Activated CD8-positive, alpha-beta memory T cell treated with anti-CD3 and anti-CD28 coated beads, Interleukin-2, amount 50 U/mL, for 48 hours (primary cell): Measurements from ENCODE around the gene STOML1.

Experiments
- DNase-seq: peaks from one replicate; pipeline ENCODE4 v3.0.0-alpha.2; 2020

The STOML1 gene

DNA sequence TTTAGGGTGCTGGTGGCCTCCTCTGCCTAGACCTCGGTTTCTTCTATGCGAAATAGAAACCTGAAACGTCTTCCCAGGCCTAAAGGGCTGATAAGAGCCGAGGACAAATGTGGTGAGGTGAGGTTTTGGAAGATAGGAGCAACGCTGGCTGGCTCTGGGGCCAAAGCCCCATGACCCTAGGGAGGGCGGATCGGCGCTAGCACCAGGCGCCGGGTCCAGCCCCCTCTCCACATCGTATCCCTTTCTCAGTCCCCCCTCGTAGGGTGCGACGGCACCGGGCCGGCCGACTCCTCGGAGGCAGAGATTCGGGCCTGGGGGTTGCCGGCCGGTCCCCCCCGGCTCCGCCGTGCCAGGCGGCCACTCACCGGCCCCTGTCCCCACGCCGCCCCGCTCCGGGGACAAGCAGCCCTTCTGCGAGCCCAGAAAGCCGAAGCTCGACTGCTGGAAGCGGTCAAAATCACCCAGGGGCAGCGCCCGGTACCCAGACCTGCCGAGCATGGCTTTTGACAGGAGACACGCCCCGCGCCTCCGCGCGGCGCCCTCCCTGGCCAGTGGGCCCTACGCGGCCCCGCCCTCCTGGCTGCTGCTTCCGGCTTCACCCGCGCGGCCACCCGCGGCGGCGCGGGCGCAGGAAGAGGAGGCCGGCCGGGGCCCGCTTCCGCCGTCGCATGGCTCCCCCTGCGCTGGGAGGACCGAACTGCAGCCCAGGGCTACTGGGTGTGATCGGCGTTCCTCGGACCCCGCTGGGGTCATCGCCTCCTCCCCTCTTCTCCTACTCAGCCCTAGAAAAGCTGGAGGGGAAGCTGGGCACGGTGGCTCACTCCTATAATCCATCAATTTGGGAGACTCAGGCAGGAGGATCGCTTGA lies at the start of gene STOML1:
TSS of gene STOML1 (minus strand) at position 570 of the 868 bp plus-strand sequence. CDS start at position 498, 72 bp downstream.
- peak; percentile 100 for DNase-seq

DNA sequence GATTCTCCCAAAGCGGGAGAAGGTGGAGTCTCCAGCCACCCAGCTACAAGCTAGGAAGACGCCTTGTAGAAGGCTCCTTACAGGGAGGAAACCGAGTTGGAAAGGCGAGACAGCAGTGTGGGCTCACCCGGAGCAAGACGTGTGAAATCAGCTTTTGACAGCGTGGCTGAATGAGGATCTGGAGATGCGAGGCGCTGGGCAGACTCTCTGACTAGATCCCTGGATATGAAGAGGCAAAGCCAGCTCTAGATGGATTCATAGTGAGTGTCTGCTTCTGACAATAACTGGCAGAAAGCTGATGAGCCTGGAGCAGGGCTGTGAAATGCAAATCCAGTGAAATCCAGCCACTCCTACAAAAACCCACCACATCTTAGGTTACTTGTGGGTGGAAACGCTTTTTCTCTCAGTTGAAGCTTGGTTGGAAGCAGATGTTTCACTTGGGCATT lies 49.2 kb upstream of the STOML1 start:
- DNase-seq, result no peak

DNA sequence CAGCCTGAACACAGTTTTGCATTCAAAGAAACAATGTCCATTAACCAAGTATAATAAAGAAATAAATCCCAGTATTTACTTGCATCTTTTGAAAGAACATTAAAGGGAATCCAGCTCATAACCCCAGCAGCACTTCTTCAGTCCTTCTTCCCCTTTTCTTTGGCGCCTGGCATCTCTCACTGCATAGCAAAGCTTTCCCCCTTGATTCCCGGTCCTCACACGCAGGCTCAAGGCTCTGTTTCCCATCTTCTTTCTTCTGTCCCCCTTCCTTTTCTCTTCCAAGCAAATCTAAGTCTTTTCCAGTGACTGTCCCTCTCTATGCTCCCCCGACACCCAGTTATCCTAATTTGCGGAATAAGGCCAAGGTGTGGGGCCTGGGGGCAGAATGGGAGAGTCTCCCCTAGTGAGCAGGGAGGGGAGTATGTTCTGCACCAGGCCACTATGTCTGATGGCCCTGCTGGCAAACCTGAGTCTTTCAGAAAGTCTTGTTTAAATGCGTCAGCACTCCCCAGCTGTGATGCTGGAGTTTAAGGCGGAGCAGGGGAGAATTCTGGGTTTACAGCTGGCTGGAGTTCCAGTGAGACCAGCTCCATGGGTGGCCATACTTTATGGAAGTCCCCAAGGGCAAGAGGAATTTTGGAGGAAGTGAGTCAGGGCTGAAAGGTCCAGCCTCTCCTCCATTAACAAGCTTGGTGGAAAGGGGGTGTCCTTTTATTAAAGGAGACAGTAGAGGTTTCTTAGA lies 48.2 kb upstream of the STOML1 start:
- no peak for DNase-seq

DNA sequence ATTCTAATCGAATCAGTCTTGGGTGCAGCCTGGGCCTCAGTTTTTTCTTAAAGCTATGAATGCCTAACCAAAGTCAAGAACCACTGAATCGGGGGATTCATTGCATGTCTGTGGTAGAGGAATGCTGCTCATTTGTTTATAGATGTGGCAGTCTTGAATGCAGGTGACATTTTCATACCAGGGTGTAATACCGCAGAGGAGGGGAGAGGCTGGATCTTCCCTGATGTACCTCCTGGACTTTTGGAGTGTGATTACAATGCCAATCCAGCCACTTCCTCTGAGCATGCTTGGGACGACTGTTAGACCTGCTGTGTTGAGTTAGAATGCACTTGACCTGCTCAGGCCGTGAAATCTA lies 47.5 kb upstream of the STOML1 start:
- DNase-seq, result no peak

DNA sequence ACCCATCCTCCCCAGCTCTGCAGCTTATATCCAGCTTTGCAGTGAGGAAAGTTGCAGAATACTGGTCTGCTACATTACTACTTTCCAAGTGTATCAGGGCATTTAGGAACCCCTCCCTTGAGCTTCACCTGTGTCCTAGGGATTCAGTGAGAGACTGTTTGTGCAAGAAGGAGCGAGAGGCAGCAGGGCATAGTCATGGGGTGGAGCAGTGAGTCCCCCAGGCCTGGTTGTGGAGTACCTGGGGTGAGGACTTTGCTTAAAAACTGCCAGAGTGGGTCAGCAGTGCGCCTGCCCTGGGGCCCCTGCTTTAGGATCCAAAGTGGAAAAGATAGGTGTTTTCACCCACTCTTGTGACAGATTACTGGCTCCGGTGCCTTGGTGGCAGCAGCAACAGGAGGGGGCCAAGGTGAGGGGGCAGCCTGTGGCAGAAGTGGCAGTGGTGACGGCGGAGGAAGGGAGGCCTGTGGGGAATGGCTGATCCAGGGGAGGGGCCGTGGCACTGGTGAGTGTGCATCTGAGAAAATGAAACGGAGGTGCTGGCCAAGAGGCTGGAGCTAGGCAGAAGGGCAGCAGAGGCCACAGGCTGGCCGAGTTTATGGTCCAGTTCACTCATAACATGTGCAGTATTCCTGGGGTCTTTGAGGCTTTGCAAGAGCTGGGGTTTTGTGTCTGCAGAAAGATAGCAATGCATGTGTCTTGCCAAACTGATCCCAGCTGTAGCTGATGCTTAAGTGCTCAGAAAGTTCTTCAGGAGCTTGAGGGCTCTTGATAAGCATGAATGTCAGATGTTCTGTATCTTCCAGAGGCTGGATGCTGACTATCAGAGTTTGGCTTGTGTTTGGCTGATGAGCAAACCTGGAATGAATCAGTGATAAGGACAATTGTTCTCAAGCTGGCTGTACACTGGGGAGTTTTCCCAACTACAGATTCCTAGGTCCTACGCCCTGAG lies 46.9 kb upstream of the STOML1 start:
- no peak for DNase-seq

- DNase-seq, result no peak
Observed at GRCh38 chr15:74037171-74038117, 45.3 kb upstream of the STOML1 start.

GRCh38 chr15:74036271-74037170 lies 44.4 kb upstream of the STOML1 start:
- DNase-seq, result peak; percentile 44

GRCh38 chr15:74035121-74036017 lies 43.3 kb upstream of the STOML1 start:
- DNase-seq, result no peak

GRCh38 chr15:74034206-74034755 lies 42.2 kb upstream of the STOML1 start:
- DNase-seq, result no peak

DNA sequence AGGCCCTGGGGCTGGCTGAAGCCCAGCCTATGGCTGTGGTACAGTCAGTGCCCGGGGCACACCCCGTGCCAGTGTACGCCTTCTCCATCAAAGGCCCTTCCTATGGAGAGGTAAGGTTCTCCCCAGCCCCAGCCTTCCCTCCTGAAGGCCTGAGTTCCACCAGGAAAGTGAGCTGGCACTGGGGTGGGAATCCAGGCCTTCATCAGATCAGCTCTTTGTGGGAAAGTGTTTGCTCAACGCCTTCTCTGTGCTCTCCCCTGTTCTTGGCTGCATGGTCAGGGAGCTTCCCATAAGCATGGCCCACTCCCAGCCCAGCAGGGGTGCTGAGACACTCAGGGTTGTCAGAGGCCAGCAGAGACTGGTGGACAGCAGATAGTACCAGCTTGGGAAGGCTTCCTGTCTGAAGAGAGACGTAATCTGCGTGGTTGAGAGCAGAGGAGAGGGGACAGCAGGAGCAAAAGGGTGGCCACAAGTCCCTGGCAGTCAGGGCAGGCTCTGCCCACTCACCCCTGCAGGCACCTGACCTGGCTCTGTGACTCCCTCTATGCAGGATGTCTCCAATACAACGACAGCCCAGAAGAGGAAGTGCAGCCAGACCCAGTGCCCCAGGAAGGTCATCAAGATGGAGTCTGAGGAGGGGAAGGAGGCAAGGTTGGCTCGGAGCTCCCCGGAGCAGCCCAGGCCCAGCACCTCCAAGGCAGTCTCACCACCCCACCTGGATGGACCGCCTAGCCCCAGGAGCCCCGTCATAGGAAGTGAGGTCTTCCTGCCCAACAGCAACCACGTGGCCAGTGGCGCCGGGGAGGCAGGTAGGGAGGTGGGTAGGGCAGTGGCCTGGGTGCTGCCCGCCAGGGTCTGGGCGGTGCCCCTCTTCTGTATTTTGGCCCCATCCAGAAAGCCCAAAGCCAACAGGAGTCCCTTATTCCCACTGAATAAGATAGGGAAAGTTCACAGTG lies 40.8 kb upstream of the STOML1 start:
- DNase-seq, result peak; percentile 41

GRCh38 chr15:74032046-74032445 lies 40.0 kb upstream of the STOML1 start:
- DNase-seq, result no peak

- no peak for DNase-seq
Observed at GRCh38 chr15:74028646-74029045, 36.6 kb upstream of the STOML1 start.

- DNase-seq, result no peak
Observed at GRCh38 chr15:74027688-74028087, 35.6 kb upstream of the STOML1 start.

- DNase-seq, result no peak
Observed at GRCh38 chr15:74025436-74025835, 33.3 kb upstream of the STOML1 start.

DNA sequence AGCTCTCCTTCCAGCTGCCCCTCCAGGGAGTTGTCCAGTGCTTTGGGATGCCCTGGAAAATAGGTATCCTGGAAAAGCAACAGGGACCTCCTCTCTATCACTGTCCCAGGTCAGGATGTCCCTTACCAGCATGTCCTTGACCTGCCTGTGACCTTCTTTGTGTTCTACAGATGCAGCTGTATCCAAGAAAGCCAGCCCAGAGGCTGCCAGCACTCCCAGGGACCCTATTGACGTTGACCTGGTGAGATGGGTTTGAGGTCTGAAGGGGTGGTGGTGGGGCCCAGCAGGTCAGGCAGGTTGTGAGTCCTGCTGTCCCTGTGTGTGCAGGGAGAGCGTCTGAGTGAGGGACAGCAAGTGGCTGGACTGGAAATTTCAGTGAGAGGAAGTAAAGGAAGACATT lies 32.6 kb upstream of the STOML1 start:
- no peak for DNase-seq

GRCh38 chr15:74022706-74023470 lies 30.8 kb upstream of the STOML1 start:
- no peak for DNase-seq

GRCh38 chr15:74019734-74020133 lies 27.6 kb upstream of the STOML1 start:
- no peak for DNase-seq
